Right forelimb (tissue), 1 donor: ENCODE results near the gene TMEM9.

ENCODE experiments used
- DNase-seq: peaks from one replicate; pipeline ENCODE4 v3.0.0-alpha.2; 2018

The TMEM9 gene

DNA sequence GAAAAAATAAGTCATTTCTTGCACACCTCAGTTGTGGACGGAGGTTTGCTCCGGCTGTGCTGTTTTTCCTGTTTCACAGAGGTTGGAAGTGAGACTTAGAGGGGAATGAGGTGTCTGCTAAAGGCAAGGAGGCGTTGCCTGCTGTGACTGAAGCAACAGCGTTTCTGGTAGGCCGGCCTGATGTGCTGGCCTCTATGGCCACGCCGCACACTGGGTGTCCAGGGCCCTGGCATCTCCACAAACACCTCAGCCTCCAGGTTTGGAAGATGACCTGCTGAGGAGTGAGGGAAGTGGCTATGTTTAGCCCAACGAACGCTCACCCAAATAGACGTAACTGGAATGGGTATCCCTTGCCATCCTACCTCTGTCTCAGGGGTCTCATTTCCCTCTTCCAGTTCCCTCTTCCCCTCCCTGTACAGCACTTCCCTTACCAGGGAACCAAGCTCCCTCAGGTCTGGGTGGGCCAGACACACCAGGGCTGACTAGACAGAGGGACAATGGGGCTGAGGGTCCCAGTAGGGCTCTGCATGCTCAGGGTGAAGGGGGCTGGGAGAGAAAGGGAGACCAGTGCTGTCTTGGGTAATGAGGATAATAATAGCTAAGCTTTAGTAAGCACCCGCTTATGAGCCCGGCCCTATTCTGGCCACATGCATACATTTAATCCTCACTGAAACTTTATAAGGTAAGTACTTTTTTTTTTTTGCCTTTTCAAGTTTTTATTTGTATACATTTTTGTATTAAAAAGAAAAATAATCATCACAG lies 53.9 kb downstream of the TMEM9 start:
- no peak for DNase-seq

DNA sequence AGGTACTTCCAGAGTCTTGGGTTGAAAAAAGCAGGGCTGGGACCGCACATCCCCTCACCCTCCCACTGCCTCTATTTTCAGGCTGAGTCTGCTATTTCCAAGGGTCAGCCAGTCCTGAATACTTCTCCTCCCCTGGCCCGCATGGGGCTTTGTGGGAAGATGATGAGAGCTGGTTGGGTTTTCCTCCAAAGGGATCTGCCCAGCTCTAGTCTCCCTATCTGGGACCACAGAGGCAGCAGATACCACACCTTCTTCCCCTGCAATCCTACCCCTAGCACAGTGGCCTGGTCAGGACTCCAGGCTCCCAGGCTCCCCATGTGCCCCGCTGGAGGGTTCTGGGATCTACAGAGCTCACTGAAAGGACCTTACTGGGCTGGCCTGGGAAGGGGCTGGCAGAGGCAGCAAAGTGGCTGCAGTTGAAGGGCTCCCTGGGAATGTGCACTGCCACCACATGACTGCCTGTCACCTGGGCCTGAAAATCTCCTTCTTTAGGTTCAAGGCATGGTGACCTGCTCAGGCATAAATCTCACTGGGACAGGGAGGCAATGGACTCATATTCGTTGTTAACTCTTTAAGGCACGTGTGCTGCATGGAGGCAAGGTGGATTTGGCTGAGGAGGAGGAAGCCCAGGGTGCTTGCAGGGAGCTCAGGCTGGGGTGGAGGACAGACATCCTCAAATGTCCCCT lies 55.1 kb downstream of the TMEM9 start:
- DNase-seq: no peak

DNA sequence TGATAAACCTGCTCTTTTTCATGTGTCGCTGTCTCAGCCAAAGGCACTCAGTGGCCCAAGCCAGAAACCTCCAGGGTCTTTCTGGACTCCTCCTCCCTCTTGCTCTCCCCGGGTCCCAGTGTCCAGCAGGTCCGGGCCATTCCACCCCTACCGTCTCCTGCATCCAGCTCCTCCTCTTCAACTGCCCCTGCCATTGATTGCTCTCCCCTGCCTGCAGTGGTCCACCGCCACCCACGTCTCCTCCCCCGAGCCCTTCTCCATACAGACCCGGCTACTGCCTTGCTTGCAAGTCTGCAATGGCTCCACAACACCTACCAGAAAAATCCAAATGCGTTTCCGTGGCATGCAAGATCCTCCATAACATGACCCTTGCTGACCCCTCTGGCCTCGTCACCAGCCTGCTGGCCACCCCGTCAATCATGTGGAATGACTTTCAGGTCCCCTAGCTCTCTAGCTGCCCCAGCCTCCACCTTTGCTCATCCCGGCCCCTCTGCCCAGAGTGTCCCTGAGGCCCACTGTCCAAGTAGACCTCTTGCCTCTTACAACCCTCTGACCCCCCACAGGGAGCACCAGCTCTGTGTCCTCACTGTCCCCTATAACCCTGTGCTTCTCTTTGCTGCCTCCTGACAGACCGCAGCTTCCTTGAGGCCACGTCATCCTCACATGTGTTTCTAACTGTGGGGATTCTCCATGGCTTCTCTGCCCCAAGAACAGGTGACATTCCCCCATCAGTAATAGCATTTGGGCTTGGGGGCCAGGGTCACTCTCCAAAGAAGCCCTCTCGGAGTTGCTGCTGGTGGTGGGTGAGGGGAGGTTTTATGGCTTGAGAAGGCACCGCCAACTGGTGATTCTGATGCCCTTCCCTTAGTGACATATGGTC lies 57.1 kb downstream of the TMEM9 start:
- DNase-seq: no peak

DNA sequence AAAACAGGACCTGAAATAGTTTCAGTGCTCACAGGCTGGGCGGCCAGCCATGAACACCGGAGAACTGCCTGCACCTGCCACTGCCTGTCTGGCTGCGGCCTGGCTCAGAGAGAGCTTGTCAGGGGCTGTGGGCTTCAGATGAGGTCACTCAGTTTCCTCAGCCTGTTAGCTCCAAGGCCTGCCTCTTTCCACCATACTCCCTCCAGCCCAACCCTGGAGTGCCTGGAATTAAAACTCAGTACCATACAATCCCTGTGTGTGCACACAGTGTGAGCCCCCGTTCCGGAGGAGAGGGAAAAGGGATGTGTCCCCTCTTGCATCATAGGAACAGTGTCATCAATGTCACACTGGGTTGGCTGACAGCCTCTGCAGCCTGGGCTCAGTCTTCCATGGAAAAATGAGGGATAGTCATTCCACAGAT lies 58.2 kb downstream of the TMEM9 start:
- peak; percentile 72 for DNase-seq

DNA sequence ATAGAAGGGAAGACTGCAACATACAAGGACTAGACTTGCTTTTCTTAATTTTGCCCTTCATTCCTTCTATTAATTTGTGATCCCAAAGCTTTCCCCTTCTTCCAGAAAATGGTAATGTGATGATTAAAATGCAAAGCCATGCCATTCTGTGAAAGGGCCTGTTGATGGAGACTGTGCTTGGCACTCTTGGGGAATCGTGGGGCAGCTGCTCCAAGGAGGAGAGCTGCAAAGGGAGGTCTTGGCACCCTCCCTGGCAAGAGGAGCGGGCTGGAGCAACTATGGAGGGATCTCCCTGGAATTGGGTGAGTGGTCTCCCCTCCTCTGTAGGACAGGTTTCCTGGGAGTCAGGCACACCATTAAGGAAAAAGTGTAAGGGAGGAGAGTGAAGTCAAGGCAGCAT lies 58.7 kb downstream of the TMEM9 start:
- no peak for DNase-seq

DNA sequence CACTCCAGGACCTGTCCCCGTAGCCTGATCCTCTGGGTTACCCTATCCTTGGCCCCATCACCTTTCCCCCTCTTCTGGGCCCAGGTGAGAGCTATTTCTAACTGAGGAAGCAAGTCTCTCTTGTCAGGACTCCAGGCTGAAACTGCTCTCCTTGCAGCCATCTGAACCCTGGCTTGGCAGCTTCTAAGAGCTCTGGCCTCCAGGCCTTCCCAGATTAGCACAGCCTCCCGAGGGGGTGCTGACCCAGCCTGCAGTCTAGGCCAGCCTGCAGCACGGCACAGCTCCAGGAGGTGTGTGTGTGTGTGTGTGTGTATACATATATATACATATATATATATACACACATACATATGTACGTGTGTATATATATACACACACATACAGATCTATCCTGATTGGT lies 59.4 kb downstream of the TMEM9 start:
- no peak for DNase-seq

DNA sequence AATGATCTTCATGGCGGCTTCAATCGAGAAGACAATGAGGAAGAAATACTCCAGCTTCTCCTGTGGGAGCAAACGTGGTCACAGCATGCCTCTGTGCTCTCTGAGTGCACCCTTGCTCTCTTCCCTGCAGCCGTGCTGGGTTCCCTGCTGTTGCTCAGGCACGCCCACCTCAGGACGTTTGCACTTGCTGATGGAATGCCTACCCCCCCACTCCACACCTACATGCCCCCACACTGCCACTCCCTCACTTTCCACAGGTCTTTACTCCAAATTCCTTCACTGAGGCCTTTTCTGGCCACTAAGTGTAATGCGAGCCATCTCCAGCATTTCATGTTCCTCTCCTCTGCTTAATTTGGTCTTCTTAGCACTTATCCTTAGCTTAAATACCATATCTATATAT lies 60.3 kb downstream of the TMEM9 start:
- DNase-seq: no peak

DNA sequence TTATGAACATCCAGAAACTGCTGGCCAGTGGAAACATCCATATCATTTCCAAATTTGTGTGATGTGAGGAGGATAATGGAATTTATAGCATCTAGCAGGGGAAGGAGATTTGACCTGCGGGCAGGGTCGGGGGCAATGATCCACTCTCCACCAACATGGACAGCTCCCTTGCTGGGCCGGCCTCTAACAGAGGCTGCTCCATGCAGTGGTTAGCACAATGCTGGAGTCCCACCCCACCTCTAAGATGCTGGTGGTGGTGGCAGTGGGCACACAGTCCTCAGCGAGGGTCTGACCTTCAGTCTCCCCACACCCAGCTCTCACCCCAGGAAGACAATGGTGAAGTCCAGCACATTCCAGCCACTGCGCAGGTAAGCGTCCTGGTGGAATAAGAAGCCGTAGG lies 60.7 kb downstream of the TMEM9 start:
- DNase-seq: no peak

DNA sequence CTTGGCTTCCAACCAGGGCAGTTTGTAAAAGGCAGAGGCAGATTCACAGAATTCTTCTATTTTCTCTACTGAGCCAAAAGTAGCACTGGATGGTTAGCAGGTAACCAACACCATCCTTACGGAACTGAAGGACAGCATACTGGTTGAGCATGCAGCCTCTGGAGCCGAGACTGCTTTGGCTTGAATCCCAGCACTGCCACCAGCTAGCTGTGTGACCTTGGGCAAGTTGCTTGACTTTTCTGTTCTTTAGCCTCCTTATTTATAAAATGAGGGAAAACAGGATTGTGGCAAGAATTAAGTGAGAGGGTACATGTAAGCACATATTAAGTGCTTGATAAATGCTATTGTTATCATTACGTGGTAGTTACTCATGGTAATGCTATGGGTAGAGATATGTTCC lies 61.5 kb downstream of the TMEM9 start:
- DNase-seq: no peak

DNA sequence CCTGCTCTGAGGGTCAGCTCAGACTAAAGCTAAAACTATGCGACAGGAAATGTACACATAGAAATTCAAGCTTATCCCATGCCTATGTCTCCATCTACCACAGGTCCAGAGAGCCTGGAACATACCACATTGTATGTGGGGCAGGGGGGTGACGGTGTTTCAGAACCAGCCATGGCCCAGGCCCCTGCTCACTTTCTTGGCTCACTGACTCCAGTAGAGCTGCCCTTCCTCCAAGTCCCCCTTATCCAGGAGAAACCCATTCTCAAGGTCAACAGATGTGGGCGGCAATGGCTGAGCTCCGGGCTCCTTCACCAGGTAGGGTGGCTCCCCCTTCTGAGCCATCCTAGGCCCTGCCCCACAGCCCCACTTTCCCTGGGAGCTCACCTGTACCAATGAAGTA lies 63.0 kb downstream of the TMEM9 start:
- no peak for DNase-seq

DNA sequence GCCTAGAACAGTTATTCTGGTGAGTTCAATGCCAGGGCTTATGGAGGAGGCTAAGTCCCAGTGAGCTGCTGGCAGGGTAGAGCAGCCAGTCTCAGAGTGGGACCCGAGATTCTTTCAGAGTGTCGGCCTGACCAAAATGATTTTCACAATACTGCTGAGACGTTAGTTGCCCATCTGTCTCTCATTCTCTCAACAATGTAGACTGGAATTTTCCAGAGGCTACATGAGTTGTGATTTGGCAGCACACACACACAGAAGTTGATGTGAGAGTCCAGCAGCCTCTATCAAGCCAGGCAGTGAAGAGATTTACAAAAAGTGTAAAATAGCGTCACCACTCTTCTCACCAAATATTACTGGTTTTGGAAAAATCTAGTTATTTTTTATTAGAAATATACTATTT lies 63.7 kb downstream of the TMEM9 start:
- no peak for DNase-seq

DNA sequence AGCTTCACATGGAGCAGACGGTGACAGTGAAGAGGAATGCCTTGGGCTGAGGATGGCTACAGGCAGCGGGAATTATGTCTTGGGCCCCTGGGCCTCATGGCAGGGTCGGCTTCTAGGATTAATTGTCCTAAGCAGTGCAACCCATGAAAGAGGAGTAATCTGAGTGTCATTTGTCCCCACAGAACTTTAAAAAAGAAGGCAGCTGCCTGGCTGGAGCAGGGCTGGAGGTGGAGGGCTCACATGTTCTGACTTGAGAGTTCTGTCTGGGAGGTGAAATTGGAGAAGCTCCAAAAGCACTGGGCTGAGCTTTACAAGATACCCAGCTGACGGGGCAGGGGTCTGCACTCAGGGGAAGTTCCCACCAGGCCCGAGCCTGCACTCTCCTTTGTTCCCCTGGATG lies 64.7 kb downstream of the TMEM9 start:
- no peak for DNase-seq

DNA sequence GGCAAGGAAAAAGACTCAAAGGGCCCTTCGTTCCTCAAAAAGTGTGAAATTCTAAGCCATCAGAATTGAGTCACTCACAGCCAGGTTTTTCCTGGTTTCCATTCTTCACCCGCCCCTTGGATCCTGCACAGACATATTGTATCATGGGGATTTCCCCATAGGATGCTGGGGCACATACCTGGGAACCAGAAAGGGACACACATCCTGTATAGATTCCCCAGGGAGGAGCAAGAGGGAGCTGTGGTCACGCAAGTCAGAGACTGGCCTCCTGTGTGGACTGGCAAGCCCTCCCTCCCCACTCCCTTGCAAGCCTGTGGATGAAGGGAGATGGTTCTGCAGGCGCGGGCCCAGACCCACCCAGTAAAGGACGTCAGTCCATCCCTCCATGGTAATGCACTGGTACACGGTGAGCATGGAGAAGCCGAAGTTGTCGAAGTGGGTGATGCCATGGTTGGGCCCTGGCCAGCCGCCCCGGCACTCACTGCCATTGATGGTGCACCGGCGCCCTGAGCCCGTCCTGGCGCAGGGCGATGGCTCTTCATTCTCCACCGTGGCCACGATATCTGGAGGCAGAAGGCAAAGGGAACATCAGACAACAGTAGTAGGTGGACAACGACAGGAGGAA lies 65.3 kb downstream of the TMEM9 start:
- DNase-seq: no peak

DNA sequence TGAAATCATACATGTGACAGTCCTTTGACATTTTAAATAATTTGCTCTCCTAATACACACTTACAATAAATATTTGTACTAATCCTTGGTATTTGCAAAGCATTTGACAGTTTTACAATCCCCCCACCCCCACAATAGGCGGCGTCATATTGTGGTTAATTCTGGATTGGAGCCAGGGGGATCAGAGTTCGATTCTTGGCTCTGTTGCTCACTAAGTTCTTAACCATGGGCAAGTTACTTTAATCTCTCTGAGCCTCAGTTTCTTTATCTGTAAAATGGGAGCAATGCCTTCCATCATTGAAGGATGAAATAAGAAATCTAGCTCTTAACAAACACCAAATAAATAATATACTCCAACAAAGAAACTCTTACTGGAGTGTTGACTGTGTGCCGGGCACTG lies 65.9 kb downstream of the TMEM9 start:
- no peak for DNase-seq

DNA sequence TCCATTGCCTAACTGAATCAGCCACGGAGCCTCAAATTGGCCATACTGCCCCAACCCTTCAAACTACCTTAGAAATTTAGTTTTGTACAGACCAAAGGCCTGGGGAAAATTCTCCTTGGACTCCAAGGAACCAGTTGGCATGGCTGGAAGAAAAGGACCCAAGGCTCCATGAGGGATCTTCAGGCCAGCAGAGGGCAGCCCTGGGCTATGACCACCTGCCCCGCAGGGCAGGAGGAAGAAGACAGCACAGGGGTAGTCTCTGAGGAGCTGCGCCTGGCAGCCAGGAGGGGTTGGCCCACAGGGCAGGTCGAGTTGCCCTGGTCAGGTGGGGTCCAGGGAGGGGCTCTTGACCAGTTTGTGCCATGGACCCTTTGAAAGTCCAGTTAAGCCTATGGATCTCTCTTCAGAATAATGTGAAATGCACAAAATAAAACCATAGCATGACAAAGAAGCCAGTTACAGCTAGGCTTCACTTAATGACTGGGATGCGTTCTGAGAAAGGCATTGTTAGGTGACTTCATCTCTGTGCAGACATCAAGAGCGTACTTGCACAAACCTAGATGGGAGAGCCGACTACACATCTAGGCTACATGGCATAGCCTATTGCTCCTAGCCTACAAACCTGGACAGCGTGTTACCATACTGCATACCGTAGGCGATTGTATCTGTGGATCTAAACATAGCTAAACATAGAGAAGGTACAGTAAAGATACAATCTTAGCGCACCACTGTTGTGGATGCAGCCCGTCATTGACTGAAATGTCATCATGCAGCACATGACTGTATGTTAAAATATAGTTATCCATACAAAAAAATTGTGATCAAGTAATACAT lies 68.2 kb downstream of the TMEM9 start:
- no peak for DNase-seq
